HuH-7 (cell line): ENCODE measurements around the gene PGM1.

Experiments
- DNase-seq: peaks from one replicate; pipeline ENCODE4 v3.0.0; 2011; ENCODE audit warnings: low spot score

Gene PGM1

GRCh38 chr1:63601061-63601460, 7.8 kb downstream of the PGM1 start:
- no peak for DNase-seq

GRCh38 chr1:63601463-63601862, 8.3 kb downstream of the PGM1 start:
- no peak for DNase-seq

- no peak for DNase-seq
Observed at GRCh38 chr1:63601912-63602311, 8.7 kb downstream of the PGM1 start.

GRCh38 chr1:63602629-63603028, 9.4 kb downstream of the PGM1 start:
- no peak for DNase-seq

GRCh38 chr1:63603810-63604209, 10.6 kb downstream of the PGM1 start:
- no peak for DNase-seq

GRCh38 chr1:63607322-63607721, 14.1 kb downstream of the PGM1 start:
- no peak for DNase-seq

- no peak for DNase-seq
Observed at GRCh38 chr1:63611231-63611630, 18.0 kb downstream of the PGM1 start.

GRCh38 chr1:63612564-63612963, 19.4 kb downstream of the PGM1 start:
- no peak for DNase-seq

- no peak for DNase-seq
Observed at GRCh38 chr1:63612971-63613370, 19.8 kb downstream of the PGM1 start.

GRCh38 chr1:63615768-63616420, 22.7 kb downstream of the PGM1 start:
- peak; percentile 36 for DNase-seq

- no peak for DNase-seq
Observed at GRCh38 chr1:63617450-63617849, 24.2 kb downstream of the PGM1 start.

- no peak for DNase-seq
Observed at GRCh38 chr1:63618011-63618410, 24.8 kb downstream of the PGM1 start.

GRCh38 chr1:63619558-63619957, 26.3 kb downstream of the PGM1 start:
- no peak for DNase-seq

GRCh38 chr1:63620671-63621070, 27.5 kb downstream of the PGM1 start:
- DNase-seq = no peak

- DNase-seq = no peak
Observed at GRCh38 chr1:63621075-63621474, 27.9 kb downstream of the PGM1 start.

- no peak for DNase-seq
Observed at GRCh38 chr1:63621698-63622097, 28.5 kb downstream of the PGM1 start.

- no peak for DNase-seq
Observed at GRCh38 chr1:63622849-63623566, 29.8 kb downstream of the PGM1 start.

- DNase-seq = no peak
Observed at GRCh38 chr1:63623952-63624351, 30.7 kb downstream of the PGM1 start.

- DNase-seq = no peak
Observed at GRCh38 chr1:63624911-63625310, 31.7 kb downstream of the PGM1 start.

- DNase-seq = no peak
Observed at GRCh38 chr1:63626222-63626621, 33.0 kb downstream of the PGM1 start.

GRCh38 chr1:63628607-63629006, 35.4 kb downstream of the PGM1 start:
- DNase-seq = no peak

GRCh38 chr1:63630238-63630637, 37.0 kb downstream of the PGM1 start:
- DNase-seq = no peak

GRCh38 chr1:63630666-63631065, 37.5 kb downstream of the PGM1 start:
- DNase-seq = no peak

- no peak for DNase-seq
Observed at GRCh38 chr1:63632110-63632509, 38.9 kb downstream of the PGM1 start.
